ENCODE results near the gene GRIK2. TPM values are rescaled to one million over a fixed set of nuclear protein-coding genes. Genes with fewer than 3 reads are reported as not detected.

GRIK2 gene
- total RNA-seq, 1 experiment from 2014 or later: 0.70 TPM

DNA sequence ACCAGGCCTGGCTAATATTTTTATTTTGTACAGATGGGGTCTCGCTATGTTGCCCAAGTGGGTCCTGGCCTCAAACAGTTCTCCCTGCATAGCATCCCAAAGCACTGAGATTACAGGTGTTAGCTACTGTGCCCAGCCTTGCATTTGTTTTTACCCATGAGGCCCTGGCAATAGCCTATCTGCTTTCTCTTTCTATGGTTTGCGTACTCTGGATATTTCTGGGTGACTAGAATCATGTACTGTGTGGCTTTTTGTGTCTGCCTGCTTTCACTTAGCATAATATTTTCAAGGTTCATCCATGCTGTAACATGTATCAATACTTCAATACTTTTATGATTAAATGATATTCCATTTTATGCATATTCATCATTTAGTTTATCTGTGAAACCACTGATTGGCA is 451.7 kb downstream of the GRIK2 start:
- Histone ChIP-seq H2BK15ac (ENCODE audit: low read depth, low read length) (no peak overlapping the region), H3T11ph (ENCODE audit: low read length) (no peak overlapping the region), H2BK12ac (ENCODE audit: insufficient read length, low read depth, low read length) (no peak overlapping the region), H3K27me3 (ENCODE audit: insufficient read depth, low read length) (no peaks in the 10 kb centered on the region), H4K5ac (ENCODE audit: insufficient read length, low read depth, low read length) (no peak overlapping the region), H3K9ac (ENCODE audit: extremely low read depth, insufficient read length, low read length) (no peak overlapping the region), H3K79me1 (ENCODE audit: insufficient read depth, low read depth, low read length, poor library complexity, severe bottlenecking) (no peaks in the 10 kb centered on the region), H4K91ac (ENCODE audit: insufficient read length, low read depth, low read length) (no peak overlapping the region), H4K8ac (replicated peaks; ENCODE audit: insufficient read length, low read depth, low read length) (no peak overlapping the region), H3K23me2 (ENCODE audit: insufficient read length, low read depth, low read length, poor library complexity, severe bottlenecking) (no peaks in the 10 kb centered on the region), H3K27ac (ENCODE audit: insufficient read length, low read depth, low read length) (no peak overlapping the region), H3K18ac (ENCODE audit: insufficient read length, low read depth, low read length) (no peak overlapping the region), H3K79me2 (ENCODE audit: insufficient read depth, low read length) (no peaks in the 10 kb centered on the region), H2BK120ac (ENCODE audit: low read depth, low read length, poor library complexity, severe bottlenecking) (no peak overlapping the region), H3K14ac (ENCODE audit: insufficient read depth, low read length) (no peak overlapping the region), H4K20me1 (ENCODE audit: control insufficient read depth, insufficient read depth, insufficient read length) (no peaks in the 10 kb centered on the region), H3K4ac (ENCODE audit: low read depth, low read length) (no peak overlapping the region), H2AK5ac (ENCODE audit: insufficient read length, low read length) (no peak overlapping the region), H3K9me3 (ENCODE audit: control insufficient read depth, low read depth, low read length) (no peaks in the 10 kb centered on the region), H2AFZ (ENCODE audit: low read length) (no peak overlapping the region), H2BK5ac (ENCODE audit: insufficient read length, low read length) (no peak overlapping the region), H2BK20ac (ENCODE audit: low read depth, low read length, poor library complexity, severe bottlenecking) (no peak overlapping the region), H3K4me1 (ENCODE audit: insufficient read depth, low read length) (peaks cover 5% of the 10 kb centered on the region), H3K23ac (ENCODE audit: insufficient read length, low read depth, low read length) (no peak overlapping the region), H3K56ac (ENCODE audit: insufficient read length, low read depth, low read length) (no peak overlapping the region), H3K4me2 (ENCODE audit: insufficient read depth, insufficient read length, low read length) (no peak overlapping the region)
- H3K27ac Mint-ChIP-seq: no peak overlapping the region; a peak in 1 of 7 replicates
- no peak overlapping the region for H3K4me3 Mint-ChIP-seq
- no peaks in the 10 kb centered on the region for H3K27me3 Mint-ChIP-seq (ENCODE audit: low read depth)
- TF ChIP-seq, protein P1, sequence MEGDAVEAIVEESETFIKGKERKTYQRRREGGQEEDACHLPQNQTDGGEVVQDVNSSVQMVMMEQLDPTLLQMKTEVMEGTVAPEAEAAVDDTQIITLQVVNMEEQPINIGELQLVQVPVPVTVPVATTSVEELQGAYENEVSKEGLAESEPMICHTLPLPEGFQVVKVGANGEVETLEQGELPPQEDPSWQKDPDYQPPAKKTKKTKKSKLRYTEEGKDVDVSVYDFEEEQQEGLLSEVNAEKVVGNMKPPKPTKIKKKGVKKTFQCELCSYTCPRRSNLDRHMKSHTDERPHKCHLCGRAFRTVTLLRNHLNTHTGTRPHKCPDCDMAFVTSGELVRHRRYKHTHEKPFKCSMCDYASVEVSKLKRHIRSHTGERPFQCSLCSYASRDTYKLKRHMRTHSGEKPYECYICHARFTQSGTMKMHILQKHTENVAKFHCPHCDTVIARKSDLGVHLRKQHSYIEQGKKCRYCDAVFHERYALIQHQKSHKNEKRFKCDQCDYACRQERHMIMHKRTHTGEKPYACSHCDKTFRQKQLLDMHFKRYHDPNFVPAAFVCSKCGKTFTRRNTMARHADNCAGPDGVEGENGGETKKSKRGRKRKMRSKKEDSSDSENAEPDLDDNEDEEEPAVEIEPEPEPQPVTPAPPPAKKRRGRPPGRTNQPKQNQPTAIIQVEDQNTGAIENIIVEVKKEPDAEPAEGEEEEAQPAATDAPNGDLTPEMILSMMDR (conservative IDR thresholded peaks at IDR 0.05): no peak
- H3K4me1 Mint-ChIP-seq: peaks cover 32 to 35% of the 10 kb centered on the region in 2 experiments
- no peaks in the 10 kb centered on the region for H3K9me3 Mint-ChIP-seq
- DNase-seq: no peak
- WGBS (ENCODE audit: extremely low coverage, insufficient read length, low lambda C conversion rate): no CpG with 5 or more reads among the region's 2 CpGs
- H3K36me3 Mint-ChIP-seq (ENCODE audit: insufficient read depth in 1 of 3, low read depth in 3 of 3): no peaks in the 10 kb centered on the region; a peak in 1 of 7 replicates

Data from H9 (cell line).